Kidney (tissue), 14 donors: ENCODE results near the gene BMP7. TPM values are rescaled to one million over a fixed set of nuclear protein-coding genes. Genes with fewer than 3 reads are reported as not detected.

Experiments
- DNase-seq, 5 donors: peaks; one replicate each; pipeline ENCODE4 v3.0.0-alpha.2; 2013 to 2020
- FAIRE-seq: peaks from 2 replicates; lab custom pipeline; 2012; peaks lifted over from hg19 to GRCh38; lab: Jason Lieb, UNC
- H3K27ac ChIP-seq, 2 donors: one replicate each; pipeline ENCODE4 v1.7.0; 2013; ENCODE audit warnings: low read depth in 2 of 2, low read length in 2 of 2, inconsistent platforms in 1 of 2
- H3K27me3 ChIP-seq: one replicate; pipeline ENCODE4 v1.7.1; 2013; ENCODE audit warnings: low read length, inconsistent platforms; ENCODE audit not compliant: control insufficient read depth, insufficient read depth
- H3K36me3 ChIP-seq, 3 donors: one replicate each; pipeline versions ENCODE4 v1.7.0 to v1.7.1; 2013; ENCODE audit warnings: low read length in 3 of 3, control low read depth in 1 of 3, inconsistent platforms in 1 of 3; ENCODE audit not compliant: insufficient read depth in 3 of 3, control insufficient read depth in 2 of 3
- H3K4me1 ChIP-seq, 3 donors: one replicate each; pipeline versions ENCODE4 v1.7.0 to v1.7.1; 2013; ENCODE audit warnings: low read length in 3 of 3, inconsistent platforms in 1 of 3, low read depth in 1 of 3; ENCODE audit not compliant: control insufficient read depth in 2 of 3, insufficient read depth in 2 of 3
- H3K4me3 ChIP-seq, 3 donors: one replicate each; pipeline versions ENCODE4 v1.7.0 to v1.8.1; 2013; ENCODE audit warnings: low read length in 3 of 3, control low read depth in 1 of 3, inconsistent platforms in 1 of 3
- H3K9ac ChIP-seq, 3 donors: one replicate each; pipeline versions ENCODE4 v1.7.0 to v1.7.1; 2013; ENCODE audit warnings: low read length in 3 of 3, control low read depth in 1 of 3, inconsistent platforms in 1 of 3
- H3K9me3 ChIP-seq, 3 donors: one replicate each; pipeline versions ENCODE4 v1.7.0 to v1.7.1; 2013; ENCODE audit warnings: low read length in 3 of 3, control low read depth in 1 of 3, inconsistent platforms in 1 of 3; ENCODE audit not compliant: control insufficient read depth in 2 of 3, insufficient read depth in 1 of 3
- CTCF ChIP-seq: IDR thresholded peaks from 3 replicates; pipeline ENCODE4 v1.5.1; 2012; ENCODE audit warnings: mild to moderate bottlenecking, moderate library complexity, borderline replicate concordance; ENCODE audit not compliant: insufficient read depth; ENCODE audit errors: extremely low read depth
- intact Hi-C: fragments of 100-400 bp; cut with DNase I; formaldehyde crosslinking; loops from one replicate; pipeline ENCODE4 v1.11.1; 2022
- polyA plus RNA-seq: library from polyadenylated mRNA; stranded (reverse); fragments of 350-450 nt; fragmentation: Illumina TruSeq; extraction: RNeasy Lipid Tissue Mini Kit (QIAGEN cat#74804); gene quantifications from one replicate; pipeline ENCODE4 v1.2.3, GENCODE V29; 2014; ENCODE audit warnings: low read depth, low replicate concordance; ENCODE audit not compliant: insufficient read depth
- total RNA-seq: library from RNA; stranded (reverse); fragmentation: NEBNext Ultra II Directional; extraction: Animal tissue kit (Norgen Biotek cat#: 25700); gene quantifications from one replicate; pipeline ENCODE4 v1.2.1, GENCODE V29; 2021
- donor health status: control.
- donor health status: control.
- donor health status: control.
- donor health status: control.
- donor health status: control.
- donor health status: DM: yes; HTN: yes; CAD: no.
- donor health status: Normal renal cell carcinoma (clear cell type).

BMP7 gene
- total and polyA plus RNA-seq, 2 donors from 2014 or later, result 1.6 to 11.3 TPM

GRCh38 chr20:57215426-57215825 lies 51.0 kb downstream of the BMP7 start:
- no peak for DNase-seq
- Histone ChIP-seq H3K9me3 (no peaks in the 10 kb centered on the region), H3K4me1 (no peaks in the 10 kb centered on the region), H3K4me3 (no peak overlapping the region), H3K27me3 (no peaks in the 10 kb centered on the region), H3K9ac (no peak overlapping the region), H3K36me3 (no peaks in the 10 kb centered on the region), H3K27ac (no peak overlapping the region)
- intact Hi-C loops, result no loop called here
- no peak for TF ChIP-seq CTCF
- no peak for FAIRE-seq

- TF ChIP-seq CTCF, result no peak
- Histone ChIP-seq H3K27me3 (no peaks in the 10 kb centered on the region), H3K4me3 (no peak overlapping the region), H3K4me1 (peaks cover 0 to 3% (median 0%) of the 10 kb centered on the region in 3 donors), H3K27ac (no peak overlapping the region), H3K9ac (no peak overlapping the region), H3K36me3 (no peaks in the 10 kb centered on the region), H3K9me3 (no peaks in the 10 kb centered on the region)
- intact Hi-C loops, result no loop called here
- DNase-seq (no peak), FAIRE-seq (no peak)
Measured at GRCh38 chr20:57214948-57215347, 51.5 kb downstream of the BMP7 start.

- Histone ChIP-seq H3K36me3 (no peaks in the 10 kb centered on the region), H3K27ac (no peak overlapping the region), H3K9ac (no peak overlapping the region), H3K9me3 (no peaks in the 10 kb centered on the region), H3K4me3 (no peak overlapping the region), H3K27me3 (no peaks in the 10 kb centered on the region), H3K4me1 (peaks cover 0 to 3% (median 0%) of the 10 kb centered on the region in 3 donors)
- FAIRE-seq (no peak), DNase-seq (no peak)
- intact Hi-C loops, result no loop called here
- TF ChIP-seq CTCF, result no peak
Measured at GRCh38 chr20:57214427-57214826, 52.0 kb downstream of the BMP7 start.

GRCh38 chr20:57213924-57214323 lies 52.5 kb downstream of the BMP7 start:
- Histone ChIP-seq H3K4me3 (no peak overlapping the region), H3K27ac (no peak overlapping the region), H3K4me1 (peaks cover 0 to 3% (median 0%) of the 10 kb centered on the region in 3 donors), H3K36me3 (no peaks in the 10 kb centered on the region), H3K9me3 (no peaks in the 10 kb centered on the region), H3K9ac (no peak overlapping the region), H3K27me3 (no peaks in the 10 kb centered on the region)
- DNase-seq (peak in 1 of 5 donors; percentile 6), FAIRE-seq (no peak)
- no peak for TF ChIP-seq CTCF
- intact Hi-C loops, result no loop called here
